BLaER1 (cell line): ENCODE data around the gene RBM7.

Source experiments
- H3K27ac ChIP-seq: shearing (Covaris generic); formaldehyde crosslinking; 2 replicates; pipeline ENCODE4 v1.8.1; 2022
- H3K27me3 ChIP-seq: shearing (Covaris generic); formaldehyde crosslinking; 2 replicates; pipeline ENCODE4 v1.8.1; 2022
- H3K36me3 ChIP-seq: shearing (Covaris generic); formaldehyde crosslinking; 2 replicates; pipeline ENCODE4 v1.8.1; 2022
- H3K4me1 ChIP-seq: shearing (Covaris generic); formaldehyde crosslinking; 2 replicates; pipeline ENCODE4 v1.8.1; 2022
- H3K4me2 ChIP-seq: shearing (Covaris generic); formaldehyde crosslinking; 2 replicates; pipeline ENCODE4 v1.8.1; 2022
- H3K4me3 ChIP-seq: shearing (Covaris generic); formaldehyde crosslinking; 2 replicates; pipeline ENCODE4 v1.8.1; 2022
- H3K9ac ChIP-seq: shearing (Covaris generic); formaldehyde crosslinking; 2 replicates; pipeline ENCODE4 v1.8.1; 2022
- H3K9me3 ChIP-seq: shearing (Covaris generic); formaldehyde crosslinking; 2 replicates; pipeline ENCODE4 v1.8.1; 2022
- H4K20me1 ChIP-seq: shearing (Covaris generic); formaldehyde crosslinking; 2 replicates; pipeline ENCODE4 v1.8.1; 2022
- Cebpa-rat ChIP-seq: shearing (Covaris generic); IDR thresholded peaks from 2 replicates; pipeline ENCODE4 v1.8.1; 2022

Gene RBM7

GRCh38 chr11:114400216-114400914 lies at the start of gene RBM7, which contains the start of gene C11orf71:
Gene RBM7 (plus strand): TSS chr11:114400666. CDS start chr11:114400672, 6 bp downstream.
Gene C11orf71 (minus strand): TSS chr11:114400511. CDS start chr11:114400331, 180 bp downstream.
- H3K4me2 ChIP-seq: peak within 1 kb of the TSS; percentile 86
- peaks cover 28% of the 10 kb centered on the region for H3K36me3 ChIP-seq
- H3K9me3 ChIP-seq: no peaks in the 10 kb centered on the region
- peak within 1 kb of the TSS; percentile 88 for H3K4me3 ChIP-seq
- H3K27ac ChIP-seq: peak within 1 kb of the TSS; percentile 97
- peaks cover 35% of the 10 kb centered on the region for H3K4me1 ChIP-seq
- peak; percentile 97; the same call in 1 of the 2 replicates for TF ChIP-seq Cebpa-rat
- H3K27me3 ChIP-seq: no peaks in the 10 kb centered on the region
- peak within 1 kb of the TSS; percentile 97 for H3K9ac ChIP-seq
- peaks cover 36% of the 10 kb centered on the region for H4K20me1 ChIP-seq

GRCh38 chr11:114353443-114353842 lies 47.0 kb upstream of the RBM7 start:
- H3K9ac ChIP-seq: no peak overlapping the region
- no peaks in the 10 kb centered on the region for H3K4me1 ChIP-seq
- no peak overlapping the region for H3K4me2 ChIP-seq
- H3K36me3 ChIP-seq: no peaks in the 10 kb centered on the region
- H3K27me3 ChIP-seq: no peaks in the 10 kb centered on the region
- no peak overlapping the region for H3K27ac ChIP-seq
- no peak for TF ChIP-seq Cebpa-rat
- H3K9me3 ChIP-seq: no peaks in the 10 kb centered on the region
- no peaks in the 10 kb centered on the region for H4K20me1 ChIP-seq
- H3K4me3 ChIP-seq: no peak overlapping the region

DNA sequence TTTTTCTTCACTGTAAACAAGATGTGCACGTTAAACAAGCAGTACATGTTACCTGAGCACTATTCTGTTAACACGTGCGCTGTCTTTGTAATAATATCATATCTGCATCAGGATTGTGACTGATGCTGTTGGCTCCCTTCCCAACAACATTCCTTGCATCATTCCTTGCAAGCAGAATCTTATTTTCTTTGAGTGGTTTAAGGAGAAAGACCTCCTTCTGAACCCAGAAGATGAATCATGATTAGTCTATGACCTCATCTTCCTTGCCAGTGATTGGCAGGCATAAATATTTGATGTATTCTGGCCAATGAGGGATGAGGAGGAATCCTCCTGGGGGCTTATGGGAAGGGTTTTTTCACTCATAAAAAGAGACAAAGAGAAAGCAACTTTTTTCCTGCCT lies 46.4 kb upstream of the RBM7 start:
- no peak overlapping the region for H3K4me3 ChIP-seq
- no peaks in the 10 kb centered on the region for H3K9me3 ChIP-seq
- no peak overlapping the region for H3K4me2 ChIP-seq
- no peaks in the 10 kb centered on the region for H3K4me1 ChIP-seq
- TF ChIP-seq Cebpa-rat: no peak
- no peak overlapping the region for H3K9ac ChIP-seq
- H4K20me1 ChIP-seq: no peaks in the 10 kb centered on the region
- no peak overlapping the region for H3K27ac ChIP-seq
- H3K27me3 ChIP-seq: no peaks in the 10 kb centered on the region
- H3K36me3 ChIP-seq: no peaks in the 10 kb centered on the region

- H3K9me3 ChIP-seq: no peaks in the 10 kb centered on the region
- no peaks in the 10 kb centered on the region for H3K27me3 ChIP-seq
- TF ChIP-seq Cebpa-rat: no peak
- no peaks in the 10 kb centered on the region for H3K4me1 ChIP-seq
- no peaks in the 10 kb centered on the region for H3K36me3 ChIP-seq
- H3K4me2 ChIP-seq: no peak overlapping the region
- H3K9ac ChIP-seq: no peak overlapping the region
- no peaks in the 10 kb centered on the region for H4K20me1 ChIP-seq
- no peak overlapping the region for H3K27ac ChIP-seq
- no peak overlapping the region for H3K4me3 ChIP-seq
Observed at GRCh38 chr11:114358716-114359115, 41.8 kb upstream of the RBM7 start.

DNA sequence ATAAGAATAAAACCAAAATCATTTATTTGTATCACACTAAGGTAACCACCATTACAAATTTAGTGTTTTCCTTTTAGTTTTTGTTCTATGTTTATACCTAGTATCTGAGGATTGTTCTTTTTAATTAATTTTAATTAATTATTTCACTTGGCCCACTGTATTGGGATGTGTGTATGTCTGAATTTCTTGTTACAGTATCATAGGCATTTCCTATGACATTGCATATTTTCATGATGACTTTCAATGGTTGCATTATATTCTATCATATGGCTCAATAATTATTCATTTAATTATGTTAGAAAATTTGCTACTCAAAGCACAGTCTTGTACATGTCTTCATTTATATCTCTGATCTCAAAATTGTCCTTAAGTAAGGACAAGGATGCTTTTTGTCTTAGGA lies 41.1 kb upstream of the RBM7 start:
- no peak overlapping the region for H3K4me2 ChIP-seq
- H3K36me3 ChIP-seq: no peaks in the 10 kb centered on the region
- H3K4me1 ChIP-seq: no peaks in the 10 kb centered on the region
- no peaks in the 10 kb centered on the region for H4K20me1 ChIP-seq
- H3K9me3 ChIP-seq: no peaks in the 10 kb centered on the region
- no peak for TF ChIP-seq Cebpa-rat
- H3K27ac ChIP-seq: no peak overlapping the region
- H3K27me3 ChIP-seq: no peaks in the 10 kb centered on the region
- no peak overlapping the region for H3K9ac ChIP-seq
- no peak overlapping the region for H3K4me3 ChIP-seq

- no peak overlapping the region for H3K4me2 ChIP-seq
- no peaks in the 10 kb centered on the region for H4K20me1 ChIP-seq
- no peaks in the 10 kb centered on the region for H3K36me3 ChIP-seq
- H3K9me3 ChIP-seq: no peaks in the 10 kb centered on the region
- no peaks in the 10 kb centered on the region for H3K27me3 ChIP-seq
- H3K4me1 ChIP-seq: peaks cover 5% of the 10 kb centered on the region; the same call in 1 of the 2 replicates
- TF ChIP-seq Cebpa-rat: no peak
- H3K9ac ChIP-seq: no peak overlapping the region
- no peak overlapping the region for H3K27ac ChIP-seq
- H3K4me3 ChIP-seq: no peak overlapping the region
Observed at GRCh38 chr11:114362326-114362725, 38.1 kb upstream of the RBM7 start.

DNA sequence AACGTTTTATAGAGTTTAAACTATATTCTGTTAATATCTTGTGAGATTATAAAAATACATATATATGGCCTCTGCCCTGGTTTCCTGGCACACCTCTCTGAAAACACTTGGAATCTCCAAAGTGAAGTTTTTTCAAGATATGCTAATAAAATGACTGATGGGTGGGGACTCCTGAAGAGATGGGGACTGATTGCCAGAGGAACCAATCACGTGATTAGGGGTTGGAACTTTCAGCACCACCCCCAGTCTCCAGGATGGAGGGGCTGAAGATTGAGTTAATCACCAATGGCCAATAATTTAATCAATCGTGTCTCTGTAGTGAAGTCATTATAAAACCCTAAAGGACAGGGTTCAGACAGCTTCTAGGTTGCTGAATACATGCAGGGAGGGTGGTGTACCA lies 37.5 kb upstream of the RBM7 start:
- no peaks in the 10 kb centered on the region for H3K27me3 ChIP-seq
- H4K20me1 ChIP-seq: no peaks in the 10 kb centered on the region
- no peak overlapping the region for H3K4me2 ChIP-seq
- H3K4me1 ChIP-seq: peaks cover 5% of the 10 kb centered on the region; the same call in 1 of the 2 replicates
- H3K9me3 ChIP-seq: no peaks in the 10 kb centered on the region
- no peak overlapping the region for H3K4me3 ChIP-seq
- H3K27ac ChIP-seq: no peak overlapping the region
- H3K9ac ChIP-seq: no peak overlapping the region
- no peak for TF ChIP-seq Cebpa-rat
- no peaks in the 10 kb centered on the region for H3K36me3 ChIP-seq

DNA sequence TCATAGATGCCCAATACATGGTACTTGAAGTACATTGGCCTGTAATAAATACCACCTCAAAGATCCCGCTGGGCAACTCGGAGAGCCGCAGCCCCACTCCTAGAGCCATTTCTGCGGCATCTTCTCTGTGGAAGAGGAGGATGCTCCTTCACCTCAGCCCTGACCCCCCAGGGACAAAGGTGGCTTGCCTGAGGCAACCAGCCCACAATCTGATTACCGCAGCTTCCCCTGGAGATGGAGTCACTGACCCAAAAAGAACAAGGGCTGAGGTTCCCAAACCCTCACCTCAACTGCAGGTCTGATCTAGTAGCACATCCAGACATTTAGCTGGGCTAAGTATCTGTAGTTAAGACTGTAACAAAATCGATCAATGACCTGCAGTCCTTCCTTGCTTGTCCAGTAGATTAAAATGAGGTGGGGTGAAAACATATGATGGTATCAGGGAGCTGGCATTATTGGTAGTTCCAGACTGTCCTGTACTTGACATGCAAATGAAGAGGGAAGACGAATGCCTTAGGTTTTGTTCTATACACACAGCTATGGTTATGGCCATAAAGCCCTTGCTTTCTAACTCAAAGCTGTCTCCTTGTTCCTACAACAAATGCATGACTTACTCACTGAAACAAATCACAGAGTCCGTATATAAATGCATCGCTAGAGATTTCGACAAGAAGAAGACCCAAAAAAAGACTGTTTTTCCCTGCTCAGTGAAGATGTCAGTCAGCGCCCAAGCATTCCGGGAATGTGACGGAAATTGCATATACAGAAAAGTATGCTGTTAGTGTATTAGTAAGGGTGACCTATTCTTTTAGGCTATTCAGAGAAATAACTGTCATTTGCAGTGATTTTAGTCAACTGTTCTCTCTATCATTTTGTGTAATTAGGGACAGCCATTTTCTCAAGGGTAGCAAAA lies 33.9 kb upstream of the RBM7 start:
- Histone ChIP-seq H3K27ac (no peak overlapping the region), H3K27me3 (no peaks in the 10 kb centered on the region), H3K4me3 (no peak overlapping the region), H3K4me2 (peak overlapping the region; percentile 13), H4K20me1 (no peaks in the 10 kb centered on the region), H3K9ac (no peak overlapping the region), H3K36me3 (no peaks in the 10 kb centered on the region), H3K4me1 (peaks cover 5% of the 10 kb centered on the region; the same call in 1 of the 2 replicates), H3K9me3 (no peaks in the 10 kb centered on the region)
- no peak for TF ChIP-seq Cebpa-rat

GRCh38 chr11:114367244-114367957 lies 33.1 kb upstream of the RBM7 start:
- no peaks in the 10 kb centered on the region for H3K36me3 ChIP-seq
- peaks cover 5% of the 10 kb centered on the region; the same call in 1 of the 2 replicates for H3K4me1 ChIP-seq
- no peak overlapping the region for H3K9ac ChIP-seq
- TF ChIP-seq Cebpa-rat: no peak
- no peaks in the 10 kb centered on the region for H3K9me3 ChIP-seq
- H4K20me1 ChIP-seq: no peaks in the 10 kb centered on the region
- no peaks in the 10 kb centered on the region for H3K27me3 ChIP-seq
- H3K4me3 ChIP-seq: no peak overlapping the region
- H3K4me2 ChIP-seq: no peak overlapping the region
- no peak overlapping the region for H3K27ac ChIP-seq
